Measurements from ENCODE around the gene EEF1B2. TPM values are rescaled to one million over a fixed set of nuclear protein-coding genes. Genes with fewer than 3 reads are reported as not detected.

The EEF1B2 gene
- total RNA-seq, 1 experiment from 2014 or later, result 611 TPM

DNA sequence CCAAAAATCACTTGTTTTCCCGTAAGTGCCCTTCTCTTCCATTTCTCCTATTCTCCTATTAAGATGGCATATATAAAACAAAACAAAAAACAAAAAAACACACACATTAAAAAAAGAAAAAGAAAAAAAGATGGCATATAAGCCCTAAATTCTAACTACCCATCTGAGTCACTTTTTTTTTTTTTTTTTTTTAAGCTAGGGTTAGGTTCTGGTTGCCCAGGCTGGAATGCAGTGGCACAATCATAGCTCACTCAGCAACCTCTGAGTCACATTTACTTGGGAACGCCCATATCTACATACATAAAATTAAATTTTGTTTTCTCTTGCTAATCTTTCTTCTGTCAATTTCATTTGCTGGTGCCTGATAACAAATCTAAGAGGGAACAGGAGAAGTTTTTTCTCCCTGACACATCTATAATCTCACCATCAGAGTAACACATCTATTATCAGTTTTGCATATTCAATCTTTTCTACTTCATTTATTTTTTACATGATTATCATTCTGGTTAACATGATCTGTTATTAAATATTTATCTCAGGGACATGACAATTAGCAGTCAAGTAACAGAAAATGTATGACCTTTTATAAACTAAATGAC is 52.1 kb downstream of the EEF1B2 start (continued):
- TF ChIP-seq, protein P1, sequence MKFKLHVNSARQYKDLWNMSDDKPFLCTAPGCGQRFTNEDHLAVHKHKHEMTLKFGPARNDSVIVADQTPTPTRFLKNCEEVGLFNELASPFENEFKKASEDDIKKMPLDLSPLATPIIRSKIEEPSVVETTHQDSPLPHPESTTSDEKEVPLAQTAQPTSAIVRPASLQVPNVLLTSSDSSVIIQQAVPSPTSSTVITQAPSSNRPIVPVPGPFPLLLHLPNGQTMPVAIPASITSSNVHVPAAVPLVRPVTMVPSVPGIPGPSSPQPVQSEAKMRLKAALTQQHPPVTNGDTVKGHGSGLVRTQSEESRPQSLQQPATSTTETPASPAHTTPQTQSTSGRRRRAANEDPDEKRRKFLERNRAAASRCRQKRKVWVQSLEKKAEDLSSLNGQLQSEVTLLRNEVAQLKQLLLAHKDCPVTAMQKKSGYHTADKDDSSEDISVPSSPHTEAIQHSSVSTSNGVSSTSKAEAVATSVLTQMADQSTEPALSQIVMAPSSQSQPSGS (CRISPR knock-in tag; IDR thresholded peaks at IDR 0.05; ENCODE audit: borderline replicate concordance, low read depth), result no peak
- TF ChIP-seq SP1 (CRISPR knock-in tag; conservative IDR thresholded peaks at IDR 0.05), result no peak
- no peak for TF ChIP-seq CREM (CRISPR knock-in tag; IDR thresholded peaks at IDR 0.05)
- TF ChIP-seq ZNF416 (CRISPR knock-in tag; IDR thresholded peaks at IDR 0.05), result no peak
- TF ChIP-seq, protein P2, sequence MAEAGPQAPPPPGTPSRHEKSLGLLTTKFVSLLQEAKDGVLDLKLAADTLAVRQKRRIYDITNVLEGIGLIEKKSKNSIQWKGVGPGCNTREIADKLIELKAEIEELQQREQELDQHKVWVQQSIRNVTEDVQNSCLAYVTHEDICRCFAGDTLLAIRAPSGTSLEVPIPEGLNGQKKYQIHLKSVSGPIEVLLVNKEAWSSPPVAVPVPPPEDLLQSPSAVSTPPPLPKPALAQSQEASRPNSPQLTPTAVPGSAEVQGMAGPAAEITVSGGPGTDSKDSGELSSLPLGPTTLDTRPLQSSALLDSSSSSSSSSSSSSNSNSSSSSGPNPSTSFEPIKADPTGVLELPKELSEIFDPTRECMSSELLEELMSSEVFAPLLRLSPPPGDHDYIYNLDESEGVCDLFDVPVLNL (CRISPR knock-in tag; IDR thresholded peaks at IDR 0.05; ENCODE audit: borderline replicate concordance, low read depth), result no peak

Other genes with a start within 250 kb of the EEF1B2 start
- 30.9 to 34.1 TPM (median 33.2 TPM) in 3 replicates for gene INO80D, start 73.7 kb upstream of the EEF1B2 start, total RNA-seq (2021)
- gene NDUFS1, start 451 bp upstream of the EEF1B2 start, total RNA-seq (2021), result 95.6 to 106 TPM (median 98.9 TPM) in 3 replicates
- 15.6 to 16.1 TPM (median 16.0 TPM) in 3 replicates for gene ZDBF2, start 114.8 kb downstream of the EEF1B2 start, total RNA-seq (2021)

All from WTC11 (cell line).